Measurements from ENCODE around the gene TEAD4. TPM values are rescaled to one million over a fixed set of nuclear protein-coding genes. Genes with fewer than 3 reads are reported as not detected.

TEAD4 gene
- total RNA-seq, 1 experiment from 2014 or later: 96.2 TPM

GRCh38 chr12:2939191-2939590 lies 20.0 kb upstream of the TEAD4 start:
- POLR2A ChIA-PET: no interaction called here

GRCh38 chr12:2940564-2940963 lies 18.6 kb upstream of the TEAD4 start:
- H3K36me3 Mint-ChIP-seq (ENCODE audit: insufficient read depth, unreplicated experiment): peaks cover 39% of the 10 kb centered on the region
- H3K27me3 Mint-ChIP-seq (ENCODE audit: insufficient read depth, unreplicated experiment): no peaks in the 10 kb centered on the region
- intact Hi-C loops (cut with micrococcal nuclease; ENCODE audit: unreplicated experiment): no loop called here
- no peak overlapping the region for H3K4me3 Mint-ChIP-seq (ENCODE audit: unreplicated experiment)
- DNase-seq: no peak
- no peaks in the 10 kb centered on the region for H3K9me3 Mint-ChIP-seq (ENCODE audit: unreplicated experiment)
- Histone ChIP-seq H3K4me1 (no peaks in the 10 kb centered on the region), H3K36me3 (ENCODE audit: control insufficient read depth, insufficient read depth, low read length) (peaks cover 2% of the 10 kb centered on the region; the same call in 1 of the 2 replicates), H3K4me3 (ENCODE audit: low read depth, low read length) (no peak overlapping the region), H3K9me3 (no peaks in the 10 kb centered on the region), H3K27me3 (replicated peaks; ENCODE audit: control insufficient read depth, insufficient read depth, low read length) (no peaks in the 10 kb centered on the region)
- ChIA-PET CTCF (interaction anchor here (1.2 kb wide), 1 partner anchor 55 kb away, joined by 3 read pairs; no protein-coding TSS in a partner anchor), POLR2A (no interaction called here)
- BruUV-seq (replicated peaks): no TSS peak
- H3K4me1 Mint-ChIP-seq (ENCODE audit: low read depth, unreplicated experiment): no peaks in the 10 kb centered on the region
- TF ChIP-seq CTCF (IDR thresholded peaks at IDR 0.05; ENCODE audit: insufficient read depth in 1 of 2, low read depth in 1 of 2, low read length in 1 of 2, severe bottlenecking in 1 of 2, unreplicated experiment in 1 of 2): no peak
- H3K27ac Mint-ChIP-seq (ENCODE audit: unreplicated experiment): no peak overlapping the region

More at GRCh38 chr12:2939191-2939590, 20.0 kb upstream of the TEAD4 start:
- Histone ChIP-seq H3K36me3 (ENCODE audit: control insufficient read depth, insufficient read depth, low read length) (peaks cover 2% of the 10 kb centered on the region; the same call in 1 of the 2 replicates), H3K9me3 (no peaks in the 10 kb centered on the region), H3K4me3 (ENCODE audit: low read depth, low read length) (no peak overlapping the region), H3K4me1 (no peaks in the 10 kb centered on the region), H3K27me3 (replicated peaks; ENCODE audit: control insufficient read depth, insufficient read depth, low read length) (no peaks in the 10 kb centered on the region)
- no peaks in the 10 kb centered on the region for H3K9me3 Mint-ChIP-seq (ENCODE audit: unreplicated experiment)
- H3K36me3 Mint-ChIP-seq (ENCODE audit: insufficient read depth, unreplicated experiment): peaks cover 52% of the 10 kb centered on the region
- no peaks in the 10 kb centered on the region for H3K27me3 Mint-ChIP-seq (ENCODE audit: insufficient read depth, unreplicated experiment)
- DNase-seq: no peak
- no peak overlapping the region for H3K27ac Mint-ChIP-seq (ENCODE audit: unreplicated experiment)
- intact Hi-C loops (cut with micrococcal nuclease; ENCODE audit: unreplicated experiment): no loop called here
- no TSS peak for BruUV-seq (replicated peaks)
- no peak overlapping the region for H3K4me3 Mint-ChIP-seq (ENCODE audit: unreplicated experiment)
- TF ChIP-seq CTCF (IDR thresholded peaks at IDR 0.05; ENCODE audit: insufficient read depth in 1 of 2, low read depth in 1 of 2, low read length in 1 of 2, severe bottlenecking in 1 of 2, unreplicated experiment in 1 of 2): no peak
- H3K4me1 Mint-ChIP-seq (ENCODE audit: low read depth, unreplicated experiment): no peaks in the 10 kb centered on the region
- CTCF ChIA-PET: interaction anchor here (1.6 kb wide), 1 partner anchor 93 kb away, joined by 3 read pairs; no protein-coding TSS in a partner anchor

GRCh38 chr12:2941524-2941923 lies 17.7 kb upstream of the TEAD4 start:
- H3K36me3 Mint-ChIP-seq (ENCODE audit: insufficient read depth, unreplicated experiment): peaks cover 32% of the 10 kb centered on the region
- no peaks in the 10 kb centered on the region for H3K27me3 ChIP-seq (replicated peaks; ENCODE audit: control insufficient read depth, insufficient read depth, low read length)
- intact Hi-C loops (cut with micrococcal nuclease; ENCODE audit: unreplicated experiment): no loop called here
- no peaks in the 10 kb centered on the region for H3K9me3 ChIP-seq
- no peaks in the 10 kb centered on the region for H3K4me1 Mint-ChIP-seq (ENCODE audit: low read depth, unreplicated experiment)
- H3K27ac Mint-ChIP-seq (ENCODE audit: unreplicated experiment): no peak overlapping the region
- H3K4me3 Mint-ChIP-seq (ENCODE audit: unreplicated experiment): no peak overlapping the region
- ChIA-PET POLR2A (no interaction called here), CTCF (interaction anchor here (0.9 kb wide), 1 partner anchor 56 kb away, joined by 4 read pairs; no protein-coding TSS in a partner anchor)
- TF ChIP-seq CTCF (IDR thresholded peaks at IDR 0.05; ENCODE audit: insufficient read depth in 1 of 2, low read depth in 1 of 2, low read length in 1 of 2, severe bottlenecking in 1 of 2, unreplicated experiment in 1 of 2): no peak
- no TSS peak for BruUV-seq (replicated peaks)
- no peaks in the 10 kb centered on the region for H3K27me3 Mint-ChIP-seq (ENCODE audit: insufficient read depth, unreplicated experiment)
- no peak for DNase-seq
- peaks cover 2% of the 10 kb centered on the region; the same call in 1 of the 2 replicates for H3K36me3 ChIP-seq (ENCODE audit: control insufficient read depth, insufficient read depth, low read length)
- H3K4me3 ChIP-seq (ENCODE audit: low read depth, low read length): no peak overlapping the region
- no peaks in the 10 kb centered on the region for H3K9me3 Mint-ChIP-seq (ENCODE audit: unreplicated experiment)
- no peaks in the 10 kb centered on the region for H3K4me1 ChIP-seq
